ENCODE results near the gene DLG2.

DNA sequence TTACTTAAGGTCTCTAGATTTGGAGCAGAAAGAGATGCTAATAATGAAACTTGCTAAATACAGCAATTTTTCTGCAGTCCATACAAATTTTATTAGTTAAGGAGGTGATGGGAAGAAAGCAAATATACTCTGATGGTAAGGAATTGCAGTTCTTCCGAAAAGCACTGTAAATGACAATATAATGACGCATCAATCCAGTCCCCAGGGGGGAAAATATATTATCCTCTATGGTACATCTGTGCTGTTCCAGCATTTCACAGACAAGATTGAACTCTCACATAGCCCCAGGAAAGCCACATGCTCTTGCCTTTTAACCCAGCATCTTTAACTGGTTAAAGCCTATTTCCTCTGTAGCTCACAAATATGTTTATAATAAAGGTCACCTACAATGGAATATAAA, 1924.3 kb downstream of the DLG2 start:
- TF ChIP-seq, protein P1, sequence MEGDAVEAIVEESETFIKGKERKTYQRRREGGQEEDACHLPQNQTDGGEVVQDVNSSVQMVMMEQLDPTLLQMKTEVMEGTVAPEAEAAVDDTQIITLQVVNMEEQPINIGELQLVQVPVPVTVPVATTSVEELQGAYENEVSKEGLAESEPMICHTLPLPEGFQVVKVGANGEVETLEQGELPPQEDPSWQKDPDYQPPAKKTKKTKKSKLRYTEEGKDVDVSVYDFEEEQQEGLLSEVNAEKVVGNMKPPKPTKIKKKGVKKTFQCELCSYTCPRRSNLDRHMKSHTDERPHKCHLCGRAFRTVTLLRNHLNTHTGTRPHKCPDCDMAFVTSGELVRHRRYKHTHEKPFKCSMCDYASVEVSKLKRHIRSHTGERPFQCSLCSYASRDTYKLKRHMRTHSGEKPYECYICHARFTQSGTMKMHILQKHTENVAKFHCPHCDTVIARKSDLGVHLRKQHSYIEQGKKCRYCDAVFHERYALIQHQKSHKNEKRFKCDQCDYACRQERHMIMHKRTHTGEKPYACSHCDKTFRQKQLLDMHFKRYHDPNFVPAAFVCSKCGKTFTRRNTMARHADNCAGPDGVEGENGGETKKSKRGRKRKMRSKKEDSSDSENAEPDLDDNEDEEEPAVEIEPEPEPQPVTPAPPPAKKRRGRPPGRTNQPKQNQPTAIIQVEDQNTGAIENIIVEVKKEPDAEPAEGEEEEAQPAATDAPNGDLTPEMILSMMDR (IDR thresholded peaks at IDR 0.05) = no peak
- no peak for TF ChIP-seq ZFX (IDR thresholded peaks at IDR 0.05; ENCODE audit: borderline replicate concordance)

Measured in 22Rv1 (cell line).